Kidney epithelial cell (primary cell): ENCODE data around the gene NRG3. TPM values are rescaled to one million over a fixed set of nuclear protein-coding genes. Genes with fewer than 3 reads are reported as not detected.

Source experiments
- DNase-seq: peaks from one replicate; pipeline ENCODE4 v3.0.0-alpha.2; 2010; ENCODE audit warnings: low read depth
- H3K27me3 ChIP-seq: 2 replicates; pipeline ENCODE4 v1.6.0; 2011; ENCODE audit warnings: low read length; ENCODE audit not compliant: control insufficient read depth, insufficient read depth
- H3K36me3 ChIP-seq: 2 replicates; pipeline ENCODE4 v1.5.1; 2011; ENCODE audit warnings: low read length; ENCODE audit not compliant: control insufficient read depth, insufficient read depth
- H3K4me3 ChIP-seq: 2 replicates; pipeline ENCODE4 v1.5.1; 2011; ENCODE audit warnings: low read depth, mild to moderate bottlenecking, control low read depth, low read length
- CTCF ChIP-seq: IDR thresholded peaks from 2 replicates; pipeline ENCODE4 v1.5.1; 2011; ENCODE audit warnings: mild to moderate bottlenecking, moderate library complexity, low read length, control low read depth, inconsistent platforms; ENCODE audit not compliant: insufficient read depth, poor library complexity, severe bottlenecking
- total RNA-seq: library from RNA; depleted of rRNA; stranded (reverse); fragments of >200 nt; gene quantifications from 2 replicates; pipeline ENCODE4 v1.2.3, GENCODE V29; 2015

NRG3 gene
- total RNA-seq, 1 donor from 2014 or later: 10.2 TPM

DNA sequence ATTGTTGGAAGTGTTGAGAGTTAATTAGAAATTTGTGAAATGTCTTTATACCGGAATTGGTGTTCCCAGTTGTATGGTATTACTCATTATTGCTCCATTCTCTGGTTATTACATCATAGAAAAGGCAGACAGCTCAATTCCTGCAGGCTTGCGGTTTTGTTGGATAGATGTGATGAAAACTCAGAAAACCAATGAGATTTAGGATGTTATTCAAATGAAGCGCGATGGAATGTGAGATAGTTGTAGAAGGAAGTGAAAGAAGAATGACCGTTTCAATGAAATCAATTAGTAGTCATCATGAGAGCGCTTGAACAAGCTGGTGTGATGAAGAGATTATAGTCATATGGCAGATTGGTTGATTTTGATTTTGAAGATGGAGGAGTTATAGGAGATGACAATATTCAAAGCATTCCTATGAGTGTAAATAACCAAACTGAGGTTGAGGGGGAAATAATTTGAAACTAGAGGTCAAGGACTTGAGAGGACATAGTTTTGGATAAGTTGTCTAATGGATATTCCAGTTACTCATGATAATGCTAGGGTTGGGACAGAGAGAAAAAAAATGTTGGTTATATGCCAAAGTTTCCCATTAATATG lies 991.5 kb downstream of the NRG3 start:
- Histone ChIP-seq H3K36me3 (no peaks in the 10 kb centered on the region), H3K4me3 (no peak overlapping the region), H3K27me3 (no peaks in the 10 kb centered on the region)
- peak; percentile 60 for DNase-seq
- TF ChIP-seq CTCF: no peak

GRCh38 chr10:82867056-82867455 lies 992.1 kb downstream of the NRG3 start:
- no peak for TF ChIP-seq CTCF
- Histone ChIP-seq H3K27me3 (no peaks in the 10 kb centered on the region), H3K4me3 (no peak overlapping the region), H3K36me3 (no peaks in the 10 kb centered on the region)
- no peak for DNase-seq

DNA sequence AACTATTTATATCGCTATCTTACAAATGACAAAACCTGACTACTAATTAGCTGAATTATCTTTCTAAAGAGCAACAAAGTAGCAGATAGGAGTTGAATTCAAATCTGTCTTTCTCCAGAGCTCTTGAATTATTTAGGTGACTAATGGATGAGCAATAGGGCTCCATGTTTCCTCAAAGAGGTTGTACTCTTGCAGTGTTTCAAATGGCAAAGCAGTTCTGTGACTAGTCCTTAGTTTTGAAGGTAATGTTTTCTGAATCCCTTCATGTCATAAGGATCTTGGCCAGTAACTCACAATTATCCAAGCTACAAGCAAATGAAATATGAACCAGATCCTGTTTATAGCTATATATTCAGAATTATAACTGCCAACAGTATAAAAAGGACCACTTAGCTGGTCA lies 999.7 kb downstream of the NRG3 start:
- no peaks in the 10 kb centered on the region for H3K36me3 ChIP-seq
- no peak overlapping the region for H3K4me3 ChIP-seq
- no peaks in the 10 kb centered on the region for H3K27me3 ChIP-seq
- no peak for TF ChIP-seq CTCF
- DNase-seq: no peak

GRCh38 chr10:82880776-82881290 lies 1005.8 kb downstream of the NRG3 start:
- no peak for DNase-seq
- Histone ChIP-seq H3K36me3 (no peaks in the 10 kb centered on the region), H3K27me3 (no peaks in the 10 kb centered on the region), H3K4me3 (no peak overlapping the region)
- no peak for TF ChIP-seq CTCF

DNA sequence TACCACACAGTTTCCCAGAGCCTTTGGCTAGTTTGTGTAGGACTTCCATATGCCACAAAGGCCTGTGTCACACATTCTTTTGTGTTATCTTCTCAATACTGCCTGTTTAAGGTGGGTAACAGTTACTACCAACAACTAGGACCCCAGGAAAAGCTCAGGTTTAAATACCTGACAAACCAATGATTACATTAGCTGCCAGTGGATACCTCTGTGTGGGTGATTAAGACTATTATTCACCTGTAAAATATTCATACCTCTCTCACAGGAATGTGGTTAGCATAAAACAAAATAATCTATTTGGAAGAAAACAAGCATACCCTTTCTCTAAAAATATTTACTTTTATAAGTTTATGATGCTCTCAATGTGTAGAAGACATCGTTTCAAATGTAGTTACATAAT lies 1007.7 kb downstream of the NRG3 start:
- Histone ChIP-seq H3K36me3 (no peaks in the 10 kb centered on the region), H3K27me3 (no peaks in the 10 kb centered on the region), H3K4me3 (no peak overlapping the region)
- no peak for TF ChIP-seq CTCF
- DNase-seq: no peak

DNA sequence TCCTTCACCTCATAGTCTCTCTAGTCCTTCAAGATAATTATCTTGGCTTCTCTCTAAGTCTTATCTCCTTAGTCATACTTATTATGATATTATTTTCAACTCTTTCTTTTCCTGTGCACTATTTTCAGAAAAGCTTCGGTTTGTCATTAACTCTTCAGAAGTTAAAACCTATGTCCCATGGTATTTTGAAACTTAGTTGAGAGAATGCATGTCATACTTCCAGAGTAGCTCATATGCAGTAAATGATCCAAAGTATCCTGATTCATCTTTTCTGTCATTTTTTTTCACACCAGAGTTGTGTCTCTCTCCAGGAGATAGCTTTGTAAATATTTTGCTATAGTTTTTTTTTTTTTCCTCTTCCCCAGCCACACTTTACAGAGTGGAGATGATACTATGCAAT lies 1008.6 kb downstream of the NRG3 start:
- DNase-seq: no peak
- H3K36me3 ChIP-seq: no peaks in the 10 kb centered on the region
- no peak overlapping the region for H3K4me3 ChIP-seq
- H3K27me3 ChIP-seq: no peaks in the 10 kb centered on the region
- TF ChIP-seq CTCF: no peak
